ELR (cell line): Measurements from ENCODE around the gene IL10RA.

Experiments used
- DNase-seq: peaks from one replicate; pipeline ENCODE4 v3.0.0-alpha.2; 2015; ENCODE audit warnings: low read depth

Gene IL10RA

GRCh38 chr11:118047749-118048148 lies 61.6 kb downstream of the IL10RA start:
- no peak for DNase-seq

GRCh38 chr11:118048472-118049370 lies 62.5 kb downstream of the IL10RA start:
- DNase-seq, result no peak

GRCh38 chr11:118049771-118050170 lies 63.6 kb downstream of the IL10RA start:
- no peak for DNase-seq

GRCh38 chr11:118050208-118050891 lies 64.2 kb downstream of the IL10RA start:
- no peak for DNase-seq
